Activated T-cell treated with anti-CD3 and anti-CD28 coated beads, Interleukin-2, amount 50 U/mL, for 1 hour (primary cell): ENCODE measurements around the gene KLK12.

ENCODE experiments used
- DNase-seq: peaks from one replicate; pipeline ENCODE4 v3.0.0-alpha.2; 2020

The KLK12 gene

GRCh38 chr19:51034704-51035103 lies at the start of gene KLK12:
TSS of gene KLK12 (minus strand) at chr19:51035002. CDS start at chr19:51034621, 381 bp downstream.
- no peak for DNase-seq

GRCh38 chr19:51084505-51084904 lies 49.7 kb upstream of the KLK12 start:
- DNase-seq, result no peak

- no peak for DNase-seq
Observed at GRCh38 chr19:51083783-51084182, 49.0 kb upstream of the KLK12 start.

- DNase-seq, result no peak
Observed at GRCh38 chr19:51083181-51083580, 48.4 kb upstream of the KLK12 start.

- DNase-seq, result no peak
Observed at GRCh38 chr19:51082611-51083010, 47.8 kb upstream of the KLK12 start, which contains the start of gene KLK14. TSS of gene KLK14 (minus strand) at chr19:51082887. CDS start at chr19:51082614, 273 bp downstream.

- DNase-seq, result no peak
Observed at GRCh38 chr19:51081476-51081875, 46.7 kb upstream of the KLK12 start.

- DNase-seq, result no peak
Observed at GRCh38 chr19:51079481-51080110, 44.8 kb upstream of the KLK12 start.

GRCh38 chr19:51078731-51079130 lies 43.9 kb upstream of the KLK12 start:
- DNase-seq, result no peak

GRCh38 chr19:51078104-51078503 lies 43.3 kb upstream of the KLK12 start:
- no peak for DNase-seq

- no peak for DNase-seq
Observed at GRCh38 chr19:51076631-51077213, 41.9 kb upstream of the KLK12 start.

GRCh38 chr19:51075998-51076397 lies 41.2 kb upstream of the KLK12 start:
- DNase-seq, result no peak

- DNase-seq, result no peak
Observed at GRCh38 chr19:51071095-51071405, 36.2 kb upstream of the KLK12 start.

GRCh38 chr19:51070334-51071094 lies 35.7 kb upstream of the KLK12 start:
- DNase-seq, result no peak

- no peak for DNase-seq
Observed at GRCh38 chr19:51066393-51067186, 31.8 kb upstream of the KLK12 start.

GRCh38 chr19:51065221-51065960 lies 30.6 kb upstream of the KLK12 start:
- no peak for DNase-seq

- DNase-seq, result no peak
Observed at GRCh38 chr19:51064534-51065220, 29.9 kb upstream of the KLK12 start, which contains the start of gene KLK13. TSS of gene KLK13 (minus strand) at chr19:51065092. CDS start at chr19:51065067, 25 bp downstream.

GRCh38 chr19:51063664-51064063 lies 28.9 kb upstream of the KLK12 start:
- DNase-seq, result no peak

- no peak for DNase-seq
Observed at GRCh38 chr19:51060973-51061372, 26.2 kb upstream of the KLK12 start.

GRCh38 chr19:51060336-51060735 lies 25.5 kb upstream of the KLK12 start:
- DNase-seq, result no peak

- DNase-seq, result no peak
Observed at GRCh38 chr19:51059715-51060114, 24.9 kb upstream of the KLK12 start.

GRCh38 chr19:51055866-51056265 lies 21.1 kb upstream of the KLK12 start:
- DNase-seq, result no peak

- no peak for DNase-seq
Observed at GRCh38 chr19:51047031-51047335, 12.2 kb upstream of the KLK12 start.
